Naive thymus-derived CD8-positive, alpha-beta T cell (primary cell): Measurements from ENCODE around the gene BRME1. TPM values are rescaled to one million over a fixed set of nuclear protein-coding genes. Genes with fewer than 3 reads are reported as not detected.

Experiments
- ATAC-seq, 2 donors: fragments of 150-1000 bp; cut with Tn5 transposase in 1 of 2; sonication (Bioruptor Pico), chemical (Tn5 transposase) in 1 of 2; 1 replicate in 1 of 2; 2 replicates in 1 of 2; pipeline ENCODE4 v1.10.0; 2021; ENCODE audit warnings: mild to moderate bottlenecking in 2 of 2, moderate library complexity in 2 of 2
- POLR2A ChIA-PET: fragments of 350-600 bp; sonication (Branson Sonifier 250); formaldehyde crosslinking; loops from one replicate; lab custom pipeline; 2021; ENCODE audit warnings: antibody characterized with exemption; lab: Charles Lee
- DNase-seq, 10 donors: peaks; one replicate each; pipeline versions ENCODE4 v3.0.0 to v3.0.0-alpha.2; 2020 to 2022
- H3K27ac Mint-ChIP-seq, 10 donors: one replicate each; pipeline ENCODE4 v1.8.0; 2020 to 2022; ENCODE audit warnings: mild to moderate bottlenecking in 10 of 10, mixed read lengths in 10 of 10, moderate library complexity in 4 of 10, inconsistent platforms in 1 of 10
- H3K27me3 Mint-ChIP-seq, 5 donors: one replicate each; pipeline ENCODE4 v1.8.0; 2021 to 2022; ENCODE audit warnings: mixed read lengths in 5 of 5
- H3K36me3 Mint-ChIP-seq, 3 donors: one replicate each; pipeline ENCODE4 v1.8.0; 2020 to 2022; ENCODE audit warnings: mixed read lengths in 3 of 3, mild to moderate bottlenecking in 2 of 3, inconsistent platforms in 1 of 3
- H3K4me1 Mint-ChIP-seq, 4 donors: one replicate each; pipeline ENCODE4 v1.8.0; 2021 to 2022; ENCODE audit warnings: mixed read lengths in 4 of 4
- H3K4me3 Mint-ChIP-seq, 10 donors: one replicate each; pipeline ENCODE4 v1.8.0; 2020 to 2022; ENCODE audit warnings: mild to moderate bottlenecking in 10 of 10, mixed read lengths in 10 of 10, moderate library complexity in 6 of 10, inconsistent platforms in 1 of 10
- H3K9me3 Mint-ChIP-seq, 9 donors: one replicate each; pipeline ENCODE4 v1.8.0; 2020 to 2022; ENCODE audit warnings: mixed read lengths in 9 of 9, mild to moderate bottlenecking in 3 of 9, inconsistent platforms in 1 of 9, moderate library complexity in 1 of 9
- polyA plus RNA-seq, 3 donors: library from polyadenylated mRNA; unstranded; fragments of 300-500 nt; fragmentation: Illumina TruSeq; gene quantifications; one replicate each; pipeline ENCODE4 v1.2.3, GENCODE V29; 2021
- total RNA-seq, 8 experiments: library from RNA in 2 of 8; stranded (reverse) in 2 of 8; gene quantifications; one replicate each; pipeline ENCODE4 v1.2.3 and lab custom pipeline; 2021 to 2026

Gene BRME1
- total and polyA plus RNA-seq, 5 experiments from 2014 or later, result 0.49 to 3.7 (median 0.94) TPM

DNA sequence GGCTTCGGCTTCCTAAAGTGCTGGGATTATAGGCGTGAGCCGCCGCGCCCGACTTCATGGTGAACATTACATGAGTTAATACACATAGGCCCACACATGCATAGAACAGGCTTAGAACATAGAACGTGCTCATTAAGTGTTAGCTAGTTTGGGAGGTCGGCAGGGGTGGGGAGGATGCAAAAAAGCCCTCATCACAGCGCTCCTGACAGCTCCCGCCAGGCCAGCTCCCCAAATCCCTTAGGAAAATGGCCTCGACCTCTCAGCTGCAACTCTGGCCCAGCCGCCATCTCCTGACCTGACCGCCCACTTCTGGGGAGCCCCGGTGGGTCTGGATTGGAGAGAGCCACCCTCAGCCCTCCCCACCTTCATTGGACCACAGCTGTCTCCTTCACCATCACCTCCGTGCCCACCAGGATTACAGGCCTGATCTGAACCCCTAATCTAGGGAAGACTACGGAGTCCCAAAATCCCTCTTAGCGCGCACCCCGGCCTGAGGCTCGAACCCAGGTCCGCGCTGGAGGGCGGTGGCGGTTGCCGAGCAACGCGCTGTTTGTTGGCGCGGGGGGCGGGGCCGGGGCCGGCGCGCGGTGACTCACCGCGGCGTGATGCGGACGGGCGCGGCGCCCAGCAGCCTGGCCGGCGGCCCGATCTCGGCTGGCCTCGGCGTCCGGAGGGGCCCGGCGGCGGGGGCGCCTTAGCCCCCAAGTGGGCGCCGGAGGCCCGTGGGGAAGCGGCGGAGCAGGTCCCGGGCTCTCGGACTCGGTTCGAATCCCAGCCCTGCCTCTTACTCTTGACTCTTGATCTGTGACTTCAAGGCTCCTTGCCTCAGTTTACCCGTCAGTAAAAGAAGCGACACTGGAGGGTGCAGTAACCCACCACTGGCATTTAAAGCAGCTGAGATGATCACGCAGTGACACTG lies 55.7 kb downstream of the BRME1 start:
- POLR2A ChIA-PET, result interaction anchor here (0.5 to 5.5 kb wide), 5 partner anchors 11 to 1758 kb away, joined by 3 to 68 read pairs (median 12); no protein-coding TSS in a partner anchor
- peaks cover 0 to 4% (median 3%) of the 10 kb centered on the region in 3 donors for H3K36me3 Mint-ChIP-seq
- DNase-seq (peak in 5 of 10 donors; percentile 39 to 68 (median 58)), ATAC-seq (no peak)
- peaks cover 0 to 3% (median 0%) of the 10 kb centered on the region in 9 donors for H3K9me3 Mint-ChIP-seq
- peaks cover 21 to 42% (median 35%) of the 10 kb centered on the region in 4 donors for H3K4me1 Mint-ChIP-seq
- peak overlapping the region; percentile 80 to 100 (median 92) for H3K27ac Mint-ChIP-seq
- H3K27me3 Mint-ChIP-seq, result peaks cover 0 to 4% (median 0%) of the 10 kb centered on the region in 5 donors
- peak overlapping the region; percentile 24 to 84 (median 62) for H3K4me3 Mint-ChIP-seq

GRCh38 chr19:13848798-13849676 lies 56.9 kb downstream of the BRME1 start:
- H3K27me3 Mint-ChIP-seq, result peaks cover 0 to 4% (median 0%) of the 10 kb centered on the region in 5 donors
- peak overlapping the region in 9 of 10 donors; percentile 43 to 84 (median 61) for H3K4me3 Mint-ChIP-seq
- POLR2A ChIA-PET, result interaction anchor here (0.7 to 5.5 kb wide), 5 partner anchors 9 to 61 kb away, joined by 3 to 68 read pairs (median 12); no protein-coding TSS in a partner anchor
- H3K27ac Mint-ChIP-seq, result peak overlapping the region; percentile 83 to 100 (median 100)
- ATAC-seq (no peak), DNase-seq (no peak)
- peaks cover 25 to 54% (median 46%) of the 10 kb centered on the region in 4 donors for H3K4me1 Mint-ChIP-seq
- H3K36me3 Mint-ChIP-seq, result peaks cover 0 to 4% (median 3%) of the 10 kb centered on the region in 3 donors
- peaks cover 0 to 3% (median 0%) of the 10 kb centered on the region in 9 donors for H3K9me3 Mint-ChIP-seq

DNA sequence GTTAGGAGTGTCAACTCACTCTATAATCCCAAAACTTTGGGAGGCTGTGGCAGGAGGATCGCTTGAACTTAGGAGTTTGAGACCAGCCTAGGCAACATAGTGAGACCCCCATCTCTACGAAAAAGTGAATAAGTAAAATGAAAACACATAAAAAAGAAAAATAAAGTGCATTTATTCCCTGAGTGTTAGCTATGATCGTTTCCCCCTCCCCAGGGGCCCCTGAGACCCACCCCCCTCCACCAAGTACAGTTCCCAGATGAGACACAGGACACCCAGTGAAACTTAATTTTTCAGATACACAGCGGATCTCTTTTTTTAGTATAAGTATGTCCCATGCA lies 57.6 kb downstream of the BRME1 start:
- no peak for ATAC-seq
- peaks cover 0 to 3% (median 0%) of the 10 kb centered on the region in 9 donors for H3K9me3 Mint-ChIP-seq
- peak overlapping the region in 8 of 10 donors; percentile 24 to 84 (median 44) for H3K4me3 Mint-ChIP-seq
- peaks cover 0 to 4% (median 3%) of the 10 kb centered on the region in 3 donors for H3K36me3 Mint-ChIP-seq
- peak overlapping the region; percentile 83 to 100 (median 100) for H3K27ac Mint-ChIP-seq
- H3K4me1 Mint-ChIP-seq, result peaks cover 26 to 61% (median 53%) of the 10 kb centered on the region in 4 donors
- peaks cover 0 to 4% (median 0%) of the 10 kb centered on the region in 5 donors for H3K27me3 Mint-ChIP-seq
- POLR2A ChIA-PET, result interaction anchor here (2.7 to 5.5 kb wide), 5 partner anchors 9 to 60 kb away, joined by 10 to 68 read pairs (median 37); partner anchors contain the start of gene ZSWIM4
- no peak for DNase-seq

GRCh38 chr19:13847407-13848339 lies 58.2 kb downstream of the BRME1 start:
- Mint-ChIP-seq H3K27ac (peak overlapping the region; percentile 99 to 100 (median 100)), H3K4me3 (peak overlapping the region; percentile 84 to 94 (median 91)), H3K27me3 (peaks cover 0 to 4% (median 0%) of the 10 kb centered on the region in 5 donors), H3K36me3 (peaks cover 0 to 4% (median 3%) of the 10 kb centered on the region in 3 donors), H3K9me3 (peaks cover 0 to 3% (median 0%) of the 10 kb centered on the region in 9 donors), H3K4me1 (peaks cover 26 to 67% (median 54%) of the 10 kb centered on the region in 4 donors)
- peak in 9 of 10 donors; percentile 78 to 91 (median 82) for DNase-seq
- POLR2A ChIA-PET, result interaction anchor here (1.9 to 5.5 kb wide), 7 partner anchors 8 to 73 kb away, joined by 6 to 68 read pairs (median 17); partner anchors contain the start of genes C19orf53 and ZSWIM4
- peak; percentile 33 to 34 for ATAC-seq

DNA sequence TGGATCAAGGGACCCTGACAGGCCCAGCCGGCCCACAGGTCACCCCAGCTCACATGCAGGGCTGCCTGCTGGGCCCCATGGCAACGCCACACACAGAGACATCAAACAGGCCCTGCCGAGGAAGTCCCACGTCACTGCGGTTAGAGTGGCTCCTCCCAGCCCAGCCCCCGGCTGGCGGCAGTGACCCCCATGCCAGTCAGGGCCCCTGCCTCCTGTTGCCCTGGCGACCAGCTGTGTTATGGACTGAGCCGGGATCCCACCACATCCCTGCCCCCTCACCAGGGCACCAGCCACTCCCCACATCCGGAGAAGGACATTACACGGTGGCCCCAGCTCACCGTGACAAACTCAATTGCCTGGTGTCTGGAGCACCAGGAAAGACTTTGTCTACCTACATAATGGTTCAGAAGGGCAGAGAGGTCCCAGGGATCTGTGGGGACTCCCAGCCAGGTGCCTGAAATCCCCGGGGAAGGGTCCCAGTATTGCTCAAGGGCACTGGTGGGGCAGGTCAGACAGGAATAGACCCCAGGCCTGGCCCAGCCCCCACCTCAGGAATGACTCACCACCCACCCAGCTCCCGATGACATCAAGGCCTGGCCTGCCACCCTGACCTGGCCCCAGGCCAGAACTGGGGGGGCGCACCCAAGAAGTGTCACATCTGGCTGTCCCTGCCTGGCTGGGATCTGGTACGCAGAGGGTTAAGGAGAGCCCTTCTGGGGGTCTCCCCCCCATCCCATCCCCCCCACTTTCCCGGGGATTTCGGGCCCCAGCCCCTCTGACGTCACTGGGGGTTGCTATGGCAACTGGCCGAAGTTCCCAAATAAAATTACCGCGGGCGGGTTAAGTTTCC lies 59.1 kb downstream of the BRME1 start:
- POLR2A ChIA-PET, result interaction anchor here (0.6 to 5.5 kb wide), 15 partner anchors 7 to 569 kb away, joined by 3 to 68 read pairs (median 6); partner anchors contain the start of genes C19orf53 and ZSWIM4
- H3K27me3 Mint-ChIP-seq, result peaks cover 0 to 4% (median 0%) of the 10 kb centered on the region in 5 donors
- DNase-seq (peak; percentile 88 to 100 (median 98)), ATAC-seq (peak; percentile 62 to 75)
- H3K36me3 Mint-ChIP-seq, result peaks cover 0 to 4% (median 3%) of the 10 kb centered on the region in 3 donors
- peaks cover 26 to 72% (median 56%) of the 10 kb centered on the region in 4 donors for H3K4me1 Mint-ChIP-seq
- peaks cover 0 to 3% (median 0%) of the 10 kb centered on the region in 9 donors for H3K9me3 Mint-ChIP-seq
- peak overlapping the region; percentile 99 to 100 (median 100) for H3K27ac Mint-ChIP-seq
- peak overlapping the region; percentile 84 to 94 (median 91) for H3K4me3 Mint-ChIP-seq

DNA sequence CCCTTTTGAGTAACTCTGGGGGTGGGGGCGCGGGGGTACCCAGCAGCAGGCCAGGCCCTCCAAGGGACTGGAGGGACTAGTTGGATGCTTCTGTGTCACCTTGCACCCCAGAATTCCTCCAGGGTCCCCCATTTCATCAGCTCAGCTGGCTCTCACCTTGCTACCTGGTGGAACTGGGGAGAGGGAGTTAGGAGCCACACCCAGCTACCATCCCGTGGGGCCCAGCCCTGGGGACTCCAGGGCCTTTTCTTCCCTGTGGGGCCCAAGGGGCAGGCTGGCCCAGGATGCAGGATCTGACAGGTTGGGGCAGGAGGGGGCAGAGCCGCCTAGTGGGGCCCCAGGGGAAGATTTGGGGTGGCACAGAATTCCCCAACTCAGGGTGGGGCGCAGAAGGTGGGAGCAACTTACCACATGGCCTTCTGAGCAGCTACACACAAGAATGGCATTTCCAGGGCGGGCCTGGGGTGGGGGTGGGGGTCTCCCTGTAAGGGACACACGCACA lies 61.7 kb downstream of the BRME1 start:
- H3K27ac Mint-ChIP-seq, result peak overlapping the region; percentile 89 to 100 (median 98)
- ATAC-seq (no peak), DNase-seq (no peak)

GRCh38 chr19:13843104-13843921 lies 62.6 kb downstream of the BRME1 start:
- POLR2A ChIA-PET, result interaction anchor here (0.8 to 0.9 kb wide), 2 partner anchors 56 to 71 kb away, joined by 3 read pairs; no protein-coding TSS in a partner anchor
- Mint-ChIP-seq H3K4me1 (peaks cover 22 to 84% (median 64%) of the 10 kb centered on the region in 4 donors), H3K9me3 (peaks cover 0 to 3% (median 0%) of the 10 kb centered on the region in 9 donors), H3K4me3 (peak overlapping the region; percentile 84 to 96 (median 86)), H3K36me3 (peaks cover 0 to 4% (median 3%) of the 10 kb centered on the region in 3 donors), H3K27ac (peak overlapping the region; percentile 94 to 100 (median 98)), H3K27me3 (peaks cover 0 to 4% (median 0%) of the 10 kb centered on the region in 5 donors)
- ATAC-seq (no peak), DNase-seq (no peak)

More for the DNA sequence above, 61.7 kb downstream of the BRME1 start:
- H3K9me3 Mint-ChIP-seq, result peaks cover 0 to 3% (median 0%) of the 10 kb centered on the region in 9 donors
- H3K4me1 Mint-ChIP-seq, result peaks cover 27 to 83% (median 61%) of the 10 kb centered on the region in 4 donors
- H3K4me3 Mint-ChIP-seq, result peak overlapping the region; percentile 39 to 87 (median 76)
- POLR2A ChIA-PET, result interaction anchor here (0.8 to 0.9 kb wide), 2 partner anchors 57 to 71 kb away, joined by 3 read pairs; no protein-coding TSS in a partner anchor
- peaks cover 0 to 4% (median 0%) of the 10 kb centered on the region in 5 donors for H3K27me3 Mint-ChIP-seq
- peaks cover 0 to 4% (median 3%) of the 10 kb centered on the region in 3 donors for H3K36me3 Mint-ChIP-seq

DNA sequence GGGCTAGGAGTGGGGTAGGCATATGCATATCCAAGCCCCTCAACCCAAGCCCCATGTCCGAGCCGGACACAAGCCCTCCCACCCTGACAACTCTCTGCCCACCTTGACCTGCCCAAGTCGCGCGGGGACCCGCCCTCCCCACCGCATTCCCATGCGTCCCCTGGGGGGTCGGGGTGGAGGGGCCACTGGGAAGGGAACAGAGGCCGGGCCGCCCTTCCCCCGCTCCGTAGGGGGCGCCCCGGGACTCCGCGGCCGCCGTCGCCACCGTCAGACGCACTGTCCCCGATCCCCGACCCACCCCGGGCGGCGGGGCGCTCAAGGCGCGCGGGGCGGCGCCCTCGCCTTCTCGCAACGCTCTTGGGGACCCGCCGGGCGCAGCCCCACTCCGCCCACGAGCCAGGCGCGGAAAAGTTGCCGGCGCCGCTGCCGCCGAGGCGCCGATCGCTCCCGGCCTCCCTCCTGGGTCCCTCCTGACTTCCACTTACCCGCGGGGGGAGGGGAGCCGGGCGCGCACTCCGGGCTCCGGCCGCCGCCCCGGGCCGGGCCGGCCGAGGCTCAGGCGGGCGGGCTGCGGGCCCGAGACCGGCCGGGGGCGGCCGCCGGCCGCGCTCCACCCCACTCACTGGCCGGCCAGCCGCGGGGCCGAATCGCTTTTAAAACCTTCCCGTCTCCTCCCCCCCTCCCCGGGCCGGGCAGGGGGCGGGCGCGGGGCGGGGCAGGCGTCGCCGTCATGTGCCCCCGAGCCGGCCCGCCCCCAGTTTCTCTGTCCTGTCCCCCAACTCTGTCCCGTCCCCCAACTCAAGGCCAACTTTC lies 63.4 kb downstream of the BRME1 start:
- Mint-ChIP-seq H3K27me3 (peaks cover 0 to 4% (median 0%) of the 10 kb centered on the region in 5 donors), H3K9me3 (peaks cover 0 to 3% (median 0%) of the 10 kb centered on the region in 9 donors), H3K36me3 (peaks cover 0 to 4% (median 3%) of the 10 kb centered on the region in 3 donors), H3K27ac (peak overlapping the region; percentile 91 to 100 (median 98)), H3K4me3 (peak overlapping the region; percentile 84 to 96 (median 90)), H3K4me1 (peaks cover 24 to 84% (median 70%) of the 10 kb centered on the region in 4 donors)
- DNase-seq, result peak; percentile 62 to 81 (median 70)
- POLR2A ChIA-PET, result interaction anchor here (1.2 to 8.7 kb wide), 2 partner anchors 10 to 55 kb away, joined by 3 to 110 read pairs; no protein-coding TSS in a partner anchor
- ATAC-seq, result peak; percentile 8 to 15
